SK-N-SH (cell line): ENCODE data around the gene DCTD.

Experiments
- CTCF ChIP-seq: fragments of 200-600 bp; sonication (generic); IDR thresholded peaks from 2 replicates; pipeline ENCODE4 v1.6.1; 2017; ENCODE audit warnings: antibody characterized with exemption, mild to moderate bottlenecking, moderate library complexity
- POLR2AphosphoS5 ChIP-seq: IDR thresholded peaks from 2 replicates; pipeline ENCODE4 v1.6.1; 2012; ENCODE audit warnings: low read depth, low read length

GRCh38 chr4:182855877-182856276, 61.3 kb downstream of the DCTD start:
- TF ChIP-seq POLR2AphosphoS5 (no peak), CTCF (no peak)
